HCT116 (cell line): ENCODE data around the gene CBL. TPM values are rescaled to one million over a fixed set of nuclear protein-coding genes. Genes with fewer than 3 reads are reported as not detected.

Source experiments
- ATAC-seq: fragments of 200-7000 bp; cut with Tn5 transposase; 2 replicates; pipeline ENCODE4 v1.9.1; 2020; ENCODE audit warnings: mild to moderate bottlenecking, moderate library complexity
- Bru-seq: library from RNA; stranded (reverse); fragments of 400-500 nt; gene quantifications from one replicate; lab custom pipeline; 2021; lab: Mats Ljungman, UMichigan
- BruChase-seq, 2 experiments: library from RNA; stranded (reverse); fragments of 400-500 nt; gene quantifications; one replicate each; lab custom pipeline; 2021; lab: Mats Ljungman, UMichigan
- BruUV-seq: library from RNA; stranded (reverse); fragments of 400-500 nt; replicated peaks from 2 replicates; lab custom pipeline; 2021; lab: Mats Ljungman, UMichigan
- CTCF ChIA-PET: fragments of 300-600 bp; sonication (Branson Sonifier 250); formaldehyde crosslinking; loops from one replicate; lab custom pipeline; 2021; ENCODE audit warnings: antibody characterized with exemption; lab: Charles Lee
- POLR2A ChIA-PET: fragments of 300-600, 350-600 bp; sonication (Branson Sonifier 250); formaldehyde crosslinking; loops from one replicate; lab custom pipeline; 2021; ENCODE audit warnings: antibody characterized with exemption; lab: Charles Lee
- RAD21 ChIA-PET, 2 experiments: fragments of 300-600 bp; sonication (Branson Sonifier 250); formaldehyde crosslinking; loops; one replicate each; lab custom pipeline; 2023; ENCODE audit warnings: low total read pairs in 2 of 2; ENCODE audit not compliant: uncharacterized antibody in 2 of 2, unreplicated experiment in 2 of 2, low non-redundant PET in 1 of 2; lab: Charles Lee
- DNase-seq: peaks from one replicate; pipeline ENCODE4 v3.0.0-alpha.2; 2010; ENCODE audit warnings: low read depth, low spot score
- H2AFZ ChIP-seq: fragments of 200-600 bp; shearing (Covaris generic), sonication (generic); 2 replicates; pipeline ENCODE4 v1.6.1; 2017; ENCODE audit warnings: low read depth, mixed run types, mixed read lengths, antibody characterized with exemption, low read length; ENCODE audit not compliant: poor library complexity, severe bottlenecking
- H3K27ac ChIP-seq: 2 replicates; pipeline ENCODE4 v1.5.1; 2012; ENCODE audit warnings: low read depth, low read length
- H3K27me3 ChIP-seq: fragments of 200-600 bp; sonication (generic); 2 replicates; pipeline ENCODE4 v1.6.1; 2016; ENCODE audit warnings: mixed run types, low read length, mixed read lengths; ENCODE audit not compliant: insufficient read depth
- H3K36me3 ChIP-seq, 2 experiments: fragments of 200-500 bp in 1 of 2; fragments of 200-600 bp in 1 of 2; sonication (Bioruptor generic) in 1 of 2; sonication (generic) in 1 of 2; 2 replicates each; pipeline versions ENCODE4 v1.5.1 to v1.6.1; 2014 to 2016; ENCODE audit warnings: low read length in 2 of 2, inconsistent platforms in 1 of 2, mixed read lengths in 1 of 2, mixed run types in 1 of 2; ENCODE audit not compliant: insufficient read depth in 2 of 2, control insufficient read depth in 1 of 2
- H3K4me1 ChIP-seq, 2 experiments: fragments of 200-600 bp in 1 of 2; sonication (generic) in 1 of 2; 2 replicates each; pipeline versions ENCODE4 v1.5.1 to v1.6.1; 2012 to 2017; ENCODE audit warnings: low read length in 2 of 2, inconsistent platforms in 1 of 2, mild to moderate bottlenecking in 1 of 2, mixed read lengths in 1 of 2, mixed run types in 1 of 2, moderate library complexity in 1 of 2; ENCODE audit not compliant: insufficient read depth in 2 of 2, control insufficient read depth in 1 of 2
- H3K4me2 ChIP-seq: fragments of 200-600 bp; sonication (generic); 2 replicates; pipeline ENCODE4 v1.6.1; 2017; ENCODE audit warnings: mixed run types, low read length, mixed read lengths
- H3K4me3 ChIP-seq, 2 experiments: fragments of 200-600 bp in 1 of 2; sonication (generic) in 1 of 2; replicated peaks in 1 of 2; 2 replicates each; pipeline ENCODE4 v1.5.1; 2011 to 2016; ENCODE audit warnings: low read length in 2 of 2, control low read depth in 1 of 2, low read depth in 1 of 2, mild to moderate bottlenecking in 1 of 2, mixed read lengths in 1 of 2, mixed run types in 1 of 2
- H3K79me2 ChIP-seq: fragments of 200-600 bp; sonication (generic); 2 replicates; pipeline ENCODE4 v1.6.1; 2017; ENCODE audit warnings: mild to moderate bottlenecking, mixed run types, low read length, moderate library complexity, mixed read lengths; ENCODE audit not compliant: insufficient read depth
- H3K9ac ChIP-seq: fragments of 200-600 bp; sonication (generic); 2 replicates; pipeline ENCODE4 v1.6.1; 2016; ENCODE audit warnings: low read length, mixed read lengths
- H3K9me2 ChIP-seq: fragments of 200-600 bp; sonication (generic), shearing (Covaris generic); 2 replicates; pipeline ENCODE4 v1.6.1; 2017; ENCODE audit warnings: mixed run types, mild to moderate bottlenecking, moderate library complexity; ENCODE audit not compliant: insufficient read depth
- H3K9me3 ChIP-seq, 2 experiments: fragments of 200-500 bp in 1 of 2; fragments of 200-600 bp in 1 of 2; sonication (Bioruptor generic) in 1 of 2; sonication (generic) in 1 of 2; 2 replicates each; pipeline ENCODE4 v1.6.1; 2014 to 2017; ENCODE audit warnings: low read length in 2 of 2, mixed read lengths in 2 of 2, inconsistent platforms in 1 of 2, low read depth in 1 of 2, mild to moderate bottlenecking in 1 of 2, mixed run types in 1 of 2, moderate library complexity in 1 of 2; ENCODE audit not compliant: control insufficient read depth in 1 of 2, insufficient read depth in 1 of 2
- H4K20me1 ChIP-seq: fragments of 200-600 bp; sonication (generic), shearing (Covaris generic); 2 replicates; pipeline ENCODE4 v1.6.1; 2017; ENCODE audit warnings: mixed run types, mild to moderate bottlenecking, moderate library complexity; ENCODE audit not compliant: insufficient read depth
- CEBPB ChIP-seq: IDR thresholded peaks from 2 replicates; pipeline ENCODE4 v1.6.1; 2012; ENCODE audit warnings: low read depth
- CTCF ChIP-seq, 3 experiments: fragments of 200-600 bp in 1 of 3; sonication (generic) in 1 of 3; IDR thresholded peaks in 2 of 3; conservative IDR thresholded peaks in 1 of 3; 2 replicates each; pipeline ENCODE4 v1.5.1; 2012 to 2017; ENCODE audit warnings: low read depth in 2 of 3, low read length in 2 of 3, antibody characterized with exemption in 1 of 3, borderline replicate concordance in 1 of 3, control low read depth in 1 of 3, mild to moderate bottlenecking in 1 of 3, mixed read lengths in 1 of 3, mixed run types in 1 of 3, moderate library complexity in 1 of 3; ENCODE audit not compliant: insufficient read depth in 1 of 3
- EGR1 ChIP-seq: IDR thresholded peaks from 2 replicates; pipeline ENCODE4 v1.6.1; 2012; ENCODE audit warnings: low read depth
- JUND ChIP-seq: IDR thresholded peaks from 2 replicates; pipeline ENCODE4 v1.6.1; 2012
- POLR2A ChIP-seq: IDR thresholded peaks from 2 replicates; pipeline ENCODE4 v1.7.0; 2011; ENCODE audit warnings: borderline replicate concordance; ENCODE audit not compliant: insufficient read depth, insufficient read length; ENCODE audit errors: extremely low read depth
- POLR2AphosphoS5 ChIP-seq: IDR thresholded peaks from 2 replicates; pipeline ENCODE4 v1.6.1; 2011; ENCODE audit warnings: mild to moderate bottlenecking, low read depth, low read length, moderate library complexity
- RAD21 ChIP-seq: IDR thresholded peaks from 2 replicates; pipeline ENCODE4 v1.6.1; 2012; ENCODE audit warnings: low read depth, mild to moderate bottlenecking
- REST ChIP-seq: IDR thresholded peaks from 2 replicates; pipeline ENCODE4 v1.6.1; 2012; ENCODE audit warnings: low read depth
- SIN3A ChIP-seq: IDR thresholded peaks from 2 replicates; pipeline ENCODE4 v1.6.1; 2012; ENCODE audit warnings: low read depth
- SP1 ChIP-seq: IDR thresholded peaks from 2 replicates; pipeline ENCODE4 v1.6.1; 2012; ENCODE audit warnings: low read depth
- TCF7L2 ChIP-seq: IDR thresholded peaks from 2 replicates; pipeline ENCODE4 v1.7.0; 2011; ENCODE audit warnings: borderline replicate concordance, inconsistent platforms; ENCODE audit not compliant: insufficient read depth, insufficient read length; ENCODE audit errors: extremely low read depth
- YY1 ChIP-seq: IDR thresholded peaks from 2 replicates; pipeline ENCODE4 v1.6.1; 2011; ENCODE audit warnings: low read length, low read depth, moderate library complexity, mild to moderate bottlenecking; ENCODE audit not compliant: insufficient replicate concordance; ENCODE audit errors: extremely low read depth
- ZFX ChIP-seq: fragments of 450-650 bp; IDR thresholded peaks from 2 replicates; pipeline ENCODE4 v1.6.1; 2017
- intact Hi-C: fragments of 100-400 bp; cut with micrococcal nuclease; formaldehyde crosslinking; loops from 2 replicates; pipeline ENCODE4 v1.10.0; 2022
- long read RNA-seq: library from polyadenylated mRNA; unstranded; transcript quantifications from one replicate; pipeline ENCODE4 v2.0.0, GENCODE V29; 2021; ENCODE audit not compliant: unreplicated experiment
- polyA plus RNA-seq: library from polyadenylated mRNA; unstranded; fragments of >200 nt; gene quantifications from 2 replicates; pipeline ENCODE4 v1.2.1, GENCODE V29; 2012; ENCODE audit warnings: missing spikeins
- total RNA-seq: library from RNA; stranded (reverse); gene quantifications from one replicate; pipeline ENCODE4 v1.2.1, GENCODE V29; 2021; ENCODE audit not compliant: unreplicated experiment

The CBL gene
- 31.1 TPM for total RNA-seq
- 9.1 and 10.8 TPM in 2 replicates for polyA plus RNA-seq
- percentile 77 among the genes with signal in this experiment for Bru-seq, nascent RNA
- percentile 92 among the genes with signal in this experiment for BruChase-seq, experiment 1, labeled RNA remaining after a 6-hour chase
- percentile 86 among the genes with signal in this experiment for BruChase-seq, experiment 2, labeled RNA remaining after a 2-hour chase
- long read RNA-seq, partial matches to known transcripts = 3 of 34 reads
- long read RNA-seq, other reads (novel, unspliced or antisense) = 31 of 34 reads

- Histone ChIP-seq H2AFZ (peak within 1 kb of the TSS; percentile 91), H3K4me1 (peaks cover 10 to 16% of the 10 kb centered on the region in 2 experiments), H3K9me3 (no peaks in the 10 kb centered on the region), H3K27ac (peak within 1 kb of the TSS; percentile 80), H3K9me2 (no peaks in the 10 kb centered on the region), H3K36me3 (no peaks in the 10 kb centered on the region), H3K4me3 (peak within 1 kb of the TSS; percentile 72 to 96), H3K79me2 (peaks cover 41% of the 10 kb centered on the region), H3K27me3 (no peaks in the 10 kb centered on the region), H4K20me1 (no peaks in the 10 kb centered on the region), H3K4me2 (peak within 1 kb of the TSS; percentile 70), H3K9ac (peak within 1 kb of the TSS; percentile 87)
- ATAC-seq = peak; percentile 88
- DNase-seq = peak; percentile 78
- POLR2A ChIA-PET = interaction anchor here (0.6 to 1.0 kb wide), 3 partner anchors 77 to 227 kb away, joined by 3 to 5 read pairs (median 3); no protein-coding TSS in a partner anchor
- intact Hi-C loops = loop anchor here (5.0 kb wide), 1 partner anchor 266 kb away; no protein-coding TSS in a partner anchor
- BruUV-seq = no TSS peak
- TF ChIP-seq POLR2A = peak; percentile 21
- no peak for TF ChIP-seq JUND
- TF ChIP-seq ZFX = peak; percentile 32; the same call in 1 of the 2 replicates
- peak; percentile 47 for TF ChIP-seq RAD21
- TF ChIP-seq CTCF (IDR thresholded peaks at IDR 0.05 in 2 of 3, conservative IDR thresholded peaks at IDR 0.05 in 1 of 3; ENCODE audit: borderline replicate concordance in 1 of 3, insufficient read depth in 1 of 3, low read depth in 2 of 3, low read length in 2 of 3) = peak; percentile 69 to 88 (median 85)
- no peak for TF ChIP-seq CEBPB
- peak; percentile 70 for TF ChIP-seq YY1
- 0 out of 2 replicates have a peak, but pooled peaks have one; percentile 5 for TF ChIP-seq SIN3A
- TF ChIP-seq EGR1 = peak; percentile 29
- peak; percentile 48; the same call in 1 of the 2 replicates for TF ChIP-seq POLR2AphosphoS5
- no peak for TF ChIP-seq REST
- TF ChIP-seq TCF7L2 = peak; percentile 93
- peak; percentile 52; the same call in 1 of the 2 replicates for TF ChIP-seq SP1
- CTCF ChIA-PET = interaction anchor here (0.6 to 2.4 kb wide), 17 partner anchors 9 to 169 kb away, joined by 3 to 17 read pairs (median 5); partner anchors contain the start of genes C1QTNF5 and DPAGT1
- RAD21 ChIA-PET = no interaction called here
Observed at GRCh38 chr11:119205574-119206510, at the start of gene CBL. TSS of gene CBL (plus strand) at chr11:119206339. CDS start at chr11:119206418, 79 bp downstream.
